ENCODE data around the gene PLA2G12A. TPM values are rescaled to one million over a fixed set of nuclear protein-coding genes. Genes with fewer than 3 reads are reported as not detected.

The PLA2G12A gene
- total and polyA plus RNA-seq, 9 of the 15 experiments (the other 6 are each of a cell fraction or from before 2014, with no cell fraction given) = 24.2 to 226 (median 80.5) TPM

DNA sequence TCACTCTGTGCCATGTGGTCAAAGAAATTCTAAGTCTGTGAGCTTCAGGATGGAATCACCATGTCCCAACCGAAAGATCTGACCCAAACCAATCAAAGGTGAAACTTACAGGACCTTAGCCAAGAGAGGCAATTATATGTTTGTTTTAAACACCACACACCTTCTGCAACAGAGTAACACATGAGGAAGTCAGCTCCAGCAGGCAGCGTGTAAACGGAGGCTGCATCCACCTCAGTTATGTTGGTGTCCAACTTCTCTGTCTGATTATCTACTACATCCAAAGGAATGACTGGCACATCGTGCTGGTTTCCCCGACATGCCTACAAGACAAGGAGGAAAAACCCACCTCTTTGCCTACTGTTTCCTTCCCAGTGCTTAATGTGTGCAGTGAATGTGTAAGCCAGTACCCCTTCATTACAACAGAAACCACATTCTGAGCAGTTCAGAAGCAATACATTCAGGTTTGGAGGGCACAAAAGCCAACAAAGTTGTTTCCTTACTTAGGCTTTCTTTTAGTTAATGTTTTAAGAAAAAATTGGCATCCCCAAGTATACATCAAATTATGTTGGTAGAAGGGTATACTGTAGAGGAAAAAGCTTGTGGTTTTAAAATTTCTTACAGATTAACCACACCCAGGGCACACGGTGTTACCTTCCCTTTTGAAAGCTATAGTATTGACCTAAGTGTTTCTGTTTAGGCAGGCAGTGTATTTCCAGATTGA, 39.0 kb downstream of the PLA2G12A start (continued):
- TF ChIP-seq, protein P1, sequence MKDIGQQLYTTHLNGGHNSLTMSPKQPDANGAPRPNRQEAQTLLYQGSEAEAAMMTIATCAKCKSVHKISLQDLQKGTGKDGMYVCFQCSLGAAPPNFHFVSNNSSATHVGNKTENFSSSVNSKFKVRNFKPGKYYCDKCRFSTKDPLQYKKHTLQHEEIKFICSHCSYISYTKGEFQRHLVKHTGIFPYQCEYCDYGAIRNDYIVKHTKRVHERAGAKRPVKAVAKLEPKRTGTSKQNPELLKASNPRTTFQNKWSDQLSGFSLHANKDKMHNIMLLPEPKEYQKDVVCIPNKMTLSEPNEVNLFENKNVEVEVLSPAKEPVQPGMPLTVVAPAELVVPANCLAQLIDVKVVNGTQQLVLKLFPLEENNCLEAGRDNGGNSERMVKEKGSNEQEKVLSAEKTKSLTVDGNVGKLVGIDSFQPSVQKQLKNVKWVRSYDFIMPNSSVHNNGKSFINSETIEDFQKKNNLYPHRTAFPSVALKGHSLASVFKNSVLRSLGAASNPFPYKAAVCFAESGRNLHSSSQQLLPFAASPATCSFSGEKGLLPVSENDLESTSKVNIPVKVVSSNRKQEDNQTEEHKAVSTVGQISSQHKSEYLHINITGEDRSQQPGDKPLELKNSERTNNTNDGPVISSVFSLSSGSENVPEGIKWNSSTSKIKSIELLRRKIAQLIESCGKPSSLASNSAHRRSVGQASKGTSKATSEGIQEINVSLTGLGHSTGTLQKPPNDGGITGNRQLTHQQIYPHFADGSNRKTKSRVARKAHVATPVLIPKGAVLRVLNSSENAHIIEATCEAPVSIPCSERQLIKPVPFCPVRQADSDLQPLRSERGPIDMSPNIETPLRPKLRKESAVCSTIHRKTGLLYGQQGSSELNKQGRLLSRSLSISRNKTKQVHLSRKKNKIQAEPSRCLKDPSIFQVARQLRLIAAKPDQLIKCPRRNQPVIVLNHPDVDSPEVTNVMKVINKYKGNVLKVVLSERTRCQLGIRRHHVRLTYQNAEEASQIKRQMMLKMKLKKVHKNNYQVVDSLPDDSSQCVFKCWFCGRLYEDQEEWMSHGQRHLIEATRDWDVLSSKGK (CRISPR knock-in tag; IDR thresholded peaks at IDR 0.05) = no peak
- TF ChIP-seq, protein P2, sequence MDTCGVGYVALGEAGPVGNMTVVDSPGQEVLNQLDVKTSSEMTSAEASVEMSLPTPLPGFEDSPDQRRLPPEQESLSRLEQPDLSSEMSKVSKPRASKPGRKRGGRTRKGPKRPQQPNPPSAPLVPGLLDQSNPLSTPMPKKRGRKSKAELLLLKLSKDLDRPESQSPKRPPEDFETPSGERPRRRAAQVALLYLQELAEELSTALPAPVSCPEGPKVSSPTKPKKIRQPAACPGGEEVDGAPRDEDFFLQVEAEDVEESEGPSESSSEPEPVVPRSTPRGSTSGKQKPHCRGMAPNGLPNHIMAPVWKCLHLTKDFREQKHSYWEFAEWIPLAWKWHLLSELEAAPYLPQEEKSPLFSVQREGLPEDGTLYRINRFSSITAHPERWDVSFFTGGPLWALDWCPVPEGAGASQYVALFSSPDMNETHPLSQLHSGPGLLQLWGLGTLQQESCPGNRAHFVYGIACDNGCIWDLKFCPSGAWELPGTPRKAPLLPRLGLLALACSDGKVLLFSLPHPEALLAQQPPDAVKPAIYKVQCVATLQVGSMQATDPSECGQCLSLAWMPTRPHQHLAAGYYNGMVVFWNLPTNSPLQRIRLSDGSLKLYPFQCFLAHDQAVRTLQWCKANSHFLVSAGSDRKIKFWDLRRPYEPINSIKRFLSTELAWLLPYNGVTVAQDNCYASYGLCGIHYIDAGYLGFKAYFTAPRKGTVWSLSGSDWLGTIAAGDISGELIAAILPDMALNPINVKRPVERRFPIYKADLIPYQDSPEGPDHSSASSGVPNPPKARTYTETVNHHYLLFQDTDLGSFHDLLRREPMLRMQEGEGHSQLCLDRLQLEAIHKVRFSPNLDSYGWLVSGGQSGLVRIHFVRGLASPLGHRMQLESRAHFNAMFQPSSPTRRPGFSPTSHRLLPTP (IDR thresholded peaks at IDR 0.05; ENCODE audit: borderline replicate concordance, extremely low read depth, insufficient read length) = no peak
- TF ChIP-seq SIN3A (IDR thresholded peaks at IDR 0.05; ENCODE audit: borderline replicate concordance in 2 of 2, control insufficient read depth in 1 of 2, low read depth in 2 of 2, low read length in 2 of 2) (no peak), RFX7 (CRISPR knock-in tag; IDR thresholded peaks at IDR 0.05) (no peak), MTA3 (IDR thresholded peaks at IDR 0.05; ENCODE audit: borderline replicate concordance) (no peak)

All from K562 (cell line).